ENCODE results near the gene BLMH.

The BLMH gene

GRCh38 chr17:30241051-30241450 lies 50.7 kb downstream of the BLMH start:
- Histone ChIP-seq H3K27me3 (replicated peaks; ENCODE audit: control insufficient read depth, insufficient read depth, low read length) (no peaks in the 10 kb centered on the region), H3K4me3 (replicated peaks; ENCODE audit: low read depth, low read length) (no peak overlapping the region), H3K36me3 (ENCODE audit: control insufficient read depth, insufficient read depth, low read length) (no peaks in the 10 kb centered on the region)
- no peak for TF ChIP-seq CTCF (IDR thresholded peaks at IDR 0.05; ENCODE audit: insufficient read depth, low read length, poor library complexity, severe bottlenecking)
- no peak for DNase-seq (ENCODE audit: extremely low read depth, insufficient read length)

- Histone ChIP-seq H3K4me3 (replicated peaks; ENCODE audit: low read depth, low read length) (no peak overlapping the region), H3K27me3 (replicated peaks; ENCODE audit: control insufficient read depth, insufficient read depth, low read length) (no peaks in the 10 kb centered on the region), H3K36me3 (ENCODE audit: control insufficient read depth, insufficient read depth, low read length) (no peaks in the 10 kb centered on the region)
- TF ChIP-seq CTCF (IDR thresholded peaks at IDR 0.05; ENCODE audit: insufficient read depth, low read length, poor library complexity, severe bottlenecking): no peak
- no peak for DNase-seq (ENCODE audit: extremely low read depth, insufficient read length)
Observed at GRCh38 chr17:30240177-30240576, 51.6 kb downstream of the BLMH start.

- Histone ChIP-seq H3K4me3 (replicated peaks; ENCODE audit: low read depth, low read length) (no peak overlapping the region), H3K27me3 (replicated peaks; ENCODE audit: control insufficient read depth, insufficient read depth, low read length) (no peaks in the 10 kb centered on the region), H3K36me3 (ENCODE audit: control insufficient read depth, insufficient read depth, low read length) (no peaks in the 10 kb centered on the region)
- TF ChIP-seq CTCF (IDR thresholded peaks at IDR 0.05; ENCODE audit: insufficient read depth, low read length, poor library complexity, severe bottlenecking): no peak
- DNase-seq (ENCODE audit: extremely low read depth, insufficient read length): no peak
Observed at GRCh38 chr17:30239089-30239462, 52.7 kb downstream of the BLMH start.

GRCh38 chr17:30238387-30239088 lies 53.2 kb downstream of the BLMH start:
- Histone ChIP-seq H3K4me3 (replicated peaks; ENCODE audit: low read depth, low read length) (no peak overlapping the region), H3K36me3 (ENCODE audit: control insufficient read depth, insufficient read depth, low read length) (no peaks in the 10 kb centered on the region), H3K27me3 (replicated peaks; ENCODE audit: control insufficient read depth, insufficient read depth, low read length) (no peaks in the 10 kb centered on the region)
- no peak for TF ChIP-seq CTCF (IDR thresholded peaks at IDR 0.05; ENCODE audit: insufficient read depth, low read length, poor library complexity, severe bottlenecking)
- DNase-seq (ENCODE audit: extremely low read depth, insufficient read length): no peak

DNA sequence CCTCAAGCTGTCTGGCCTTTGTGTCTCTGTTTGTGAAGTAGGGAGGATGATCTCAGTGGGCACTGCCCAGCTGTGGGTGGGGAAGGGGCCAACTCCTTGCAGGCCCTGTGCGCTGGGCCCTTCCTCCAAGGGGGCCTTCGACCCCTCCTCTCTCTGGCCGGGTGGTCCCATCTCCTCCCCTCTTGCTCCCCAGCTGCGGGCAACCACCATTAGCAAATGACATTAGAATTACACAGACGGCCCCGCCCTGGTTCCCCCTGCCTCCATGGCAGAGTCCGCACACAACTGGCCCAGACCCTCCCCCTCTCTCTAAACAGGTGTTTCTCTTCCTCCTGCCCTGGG lies 53.8 kb downstream of the BLMH start:
- no peaks in the 10 kb centered on the region for H3K36me3 ChIP-seq (ENCODE audit: control insufficient read depth, insufficient read depth, low read length)
- TF ChIP-seq CTCF (IDR thresholded peaks at IDR 0.05; ENCODE audit: insufficient read depth, low read length, poor library complexity, severe bottlenecking): no peak
- no peaks in the 10 kb centered on the region for H3K27me3 ChIP-seq (replicated peaks; ENCODE audit: control insufficient read depth, insufficient read depth, low read length)
- DNase-seq (ENCODE audit: extremely low read depth, insufficient read length): no peak
- no peak overlapping the region for H3K4me3 ChIP-seq (replicated peaks; ENCODE audit: low read depth, low read length)
